NCI-H2196 treated with DMSO at 0.1 percent for 48 hours (cell line): ENCODE measurements around the gene KCNIP4.

ENCODE experiments used
- DNase-seq: peaks from one replicate; lab custom pipeline; 2025; ENCODE audit not compliant: unreplicated experiment; lab: John Stamatoyannopoulos, UW

The KCNIP4 gene

GRCh38 chr4:20997886-20998285 lies 950.7 kb downstream of the KCNIP4 start:
- DNase-seq, result no peak

- DNase-seq, result no peak
Observed at GRCh38 chr4:20995610-20996009, 953.0 kb downstream of the KCNIP4 start.

- DNase-seq, result no peak
Observed at GRCh38 chr4:20995015-20995414, 953.6 kb downstream of the KCNIP4 start.

GRCh38 chr4:20992002-20992401 lies 956.6 kb downstream of the KCNIP4 start:
- no peak for DNase-seq

GRCh38 chr4:20987191-20987590 lies 961.4 kb downstream of the KCNIP4 start:
- DNase-seq, result no peak

- no peak for DNase-seq
Observed at GRCh38 chr4:20984576-20984836, 964.1 kb downstream of the KCNIP4 start.

GRCh38 chr4:20983763-20984575 lies 964.6 kb downstream of the KCNIP4 start:
- no peak for DNase-seq

GRCh38 chr4:20982544-20982943 lies 966.0 kb downstream of the KCNIP4 start:
- no peak for DNase-seq

GRCh38 chr4:20960291-20960690 lies 988.3 kb downstream of the KCNIP4 start:
- DNase-seq, result no peak

- DNase-seq, result no peak
Observed at GRCh38 chr4:20954541-20954940, 994.0 kb downstream of the KCNIP4 start.

- DNase-seq, result no peak
Observed at GRCh38 chr4:20944961-20945360, 1003.6 kb downstream of the KCNIP4 start.

- DNase-seq, result no peak
Observed at GRCh38 chr4:20944451-20944850, 1004.1 kb downstream of the KCNIP4 start.

GRCh38 chr4:20938204-20938603 lies 1010.4 kb downstream of the KCNIP4 start:
- DNase-seq, result no peak

GRCh38 chr4:20926529-20926928 lies 1022.0 kb downstream of the KCNIP4 start:
- DNase-seq, result no peak

GRCh38 chr4:20925176-20925575 lies 1023.4 kb downstream of the KCNIP4 start:
- DNase-seq, result no peak

- no peak for DNase-seq
Observed at GRCh38 chr4:20922962-20923361, 1025.6 kb downstream of the KCNIP4 start.

- no peak for DNase-seq
Observed at GRCh38 chr4:20916106-20916505, 1032.5 kb downstream of the KCNIP4 start.

GRCh38 chr4:20904966-20905365 lies 1043.6 kb downstream of the KCNIP4 start:
- DNase-seq, result no peak

- no peak for DNase-seq
Observed at GRCh38 chr4:20901851-20902250, 1046.7 kb downstream of the KCNIP4 start.

GRCh38 chr4:20899591-20899990 lies 1049.0 kb downstream of the KCNIP4 start:
- DNase-seq, result no peak

- DNase-seq, result no peak
Observed at GRCh38 chr4:20895988-20896387, 1052.6 kb downstream of the KCNIP4 start.

- DNase-seq, result no peak
Observed at GRCh38 chr4:20895208-20895607, 1053.4 kb downstream of the KCNIP4 start.

GRCh38 chr4:20890761-20891160 lies 1057.8 kb downstream of the KCNIP4 start:
- no peak for DNase-seq
